Brain microvascular endothelial cell (primary cell): ENCODE data around the gene CYFIP2.
"Not testable (repeated sequence)": the region's sequence is repeated elsewhere in the genome, so short reads cannot be mapped to it uniquely, and the experiment has no call there.

Experiments
- DNase-seq: peaks from one replicate; pipeline ENCODE4 v3.0.0-alpha.2; 2020
- H3K27ac ChIP-seq: fragments of 250-450 bp; sonication (Bioruptor Pico); 2 replicates; pipeline ENCODE4 v1.5.1; 2020; ENCODE audit warnings: mild to moderate bottlenecking, moderate library complexity
- H3K27me3 ChIP-seq: fragments of 250-450 bp; sonication (Bioruptor Pico); replicated peaks from 2 replicates; pipeline ENCODE4 v1.5.1; 2020; ENCODE audit warnings: mild to moderate bottlenecking
- H3K36me3 ChIP-seq: fragments of 250-450 bp; sonication (Bioruptor Pico); replicated peaks from 2 replicates; pipeline ENCODE4 v1.5.1; 2020; ENCODE audit warnings: mild to moderate bottlenecking
- H3K4me3 ChIP-seq: 2 replicates; pipeline ENCODE4 v1.5.1; 2011; ENCODE audit warnings: low read depth, mild to moderate bottlenecking, control low read depth, low read length, moderate library complexity
- CTCF ChIP-seq: IDR thresholded peaks from 2 replicates; pipeline ENCODE4 v1.5.1; 2011; ENCODE audit warnings: low read depth, mild to moderate bottlenecking, moderate library complexity, low read length, control low read depth, inconsistent platforms; ENCODE audit errors: missing control alignments
- in situ Hi-C: cut with HindIII; loops from 2 replicates; pipeline ENCODE4 v1.10.0; 2017; ENCODE audit warnings: low sequenced_read_pairs, low pct_ligation_motif_present

CYFIP2 gene

GRCh38 chr5:157390133-157390532, 124.2 kb downstream of the CYFIP2 start:
- in situ Hi-C loops = no loop called here
- no peak overlapping the region for H3K27ac ChIP-seq
- no peak for TF ChIP-seq CTCF
- H3K27me3 ChIP-seq = no peaks in the 10 kb centered on the region
- H3K36me3 ChIP-seq = no peaks in the 10 kb centered on the region
- DNase-seq = no peak
- no peak overlapping the region for H3K4me3 ChIP-seq

- no peaks in the 10 kb centered on the region for H3K27me3 ChIP-seq
- peak; percentile 89 for DNase-seq
- H3K4me3 ChIP-seq = no peak overlapping the region
- in situ Hi-C loops = no loop called here
- TF ChIP-seq CTCF = no peak
- no peaks in the 10 kb centered on the region for H3K36me3 ChIP-seq
- H3K27ac ChIP-seq = peak overlapping the region; percentile 32
Measured at GRCh38 chr5:157390551-157391297, 124.8 kb downstream of the CYFIP2 start.

- in situ Hi-C loops = no loop called here
- Histone ChIP-seq H3K36me3 (no peaks in the 10 kb centered on the region), H3K27ac (no peak overlapping the region), H3K27me3 (no peaks in the 10 kb centered on the region), H3K4me3 (no peak overlapping the region)
- no peak for TF ChIP-seq CTCF
- no peak for DNase-seq
Measured at GRCh38 chr5:157398305-157398704, 132.4 kb downstream of the CYFIP2 start.

- in situ Hi-C loops = no loop called here
- no peak for TF ChIP-seq CTCF
- DNase-seq = no peak
- Histone ChIP-seq H3K36me3 (no peaks in the 10 kb centered on the region), H3K27ac (no peak overlapping the region), H3K27me3 (no peaks in the 10 kb centered on the region), H3K4me3 (no peak overlapping the region)
Measured at GRCh38 chr5:157400741-157401495, 135.0 kb downstream of the CYFIP2 start.

- no peak for TF ChIP-seq CTCF
Measured at GRCh38 chr5:157415838-157416237, 149.9 kb downstream of the CYFIP2 start.

GRCh38 chr5:157419521-157419920, 153.6 kb downstream of the CYFIP2 start:
- in situ Hi-C loops, H3K36me3 ChIP-seq, H3K27ac ChIP-seq, H3K4me3 ChIP-seq, DNase-seq, H3K27me3 ChIP-seq: not testable (repeated sequence)

More at GRCh38 chr5:157415838-157416237, 149.9 kb downstream of the CYFIP2 start:
- no peak overlapping the region for H3K4me3 ChIP-seq
- DNase-seq = no peak
- no peaks in the 10 kb centered on the region for H3K27me3 ChIP-seq
- H3K36me3 ChIP-seq = no peaks in the 10 kb centered on the region
- no peak overlapping the region for H3K27ac ChIP-seq
- in situ Hi-C loops = no loop called here

GRCh38 chr5:157429920-157430319, 164.0 kb downstream of the CYFIP2 start:
- H3K27me3 ChIP-seq, H3K27ac ChIP-seq, H3K4me3 ChIP-seq, in situ Hi-C loops, DNase-seq, H3K36me3 ChIP-seq: not testable (repeated sequence)
